HG03565 (cell line): ENCODE data around the gene MYZAP.

Source experiments
- ATAC-seq: cut with Tn5 transposase; IDR thresholded peaks from one replicate; pipeline ENCODE4 v1.9.1; 2021; ENCODE audit warnings: mild to moderate bottlenecking, moderate library complexity; ENCODE audit not compliant: unreplicated experiment

Gene MYZAP

DNA sequence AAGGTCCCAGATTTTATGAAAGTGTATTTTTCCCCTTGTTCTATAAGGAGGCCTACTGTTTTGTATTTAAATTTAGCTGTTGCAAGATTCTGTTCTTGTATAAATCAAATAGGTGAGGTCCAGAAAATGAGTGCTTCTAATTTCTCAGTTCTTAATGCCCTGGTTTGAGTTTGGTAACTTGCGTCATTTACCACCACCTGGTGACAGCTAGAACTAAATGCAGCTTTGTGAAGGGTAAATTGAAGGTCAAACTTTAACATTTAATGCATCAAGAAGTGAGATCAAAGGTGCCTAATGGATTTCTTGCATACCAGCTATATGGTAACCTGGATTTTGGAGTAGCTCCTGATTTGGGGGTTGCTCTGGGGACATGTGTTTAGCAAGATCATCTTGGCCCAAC, 64.1 kb downstream of the MYZAP start:
- no peak for ATAC-seq

- ATAC-seq: no peak
Observed at GRCh38 chr15:57656434-57656833, 64.7 kb downstream of the MYZAP start.

DNA sequence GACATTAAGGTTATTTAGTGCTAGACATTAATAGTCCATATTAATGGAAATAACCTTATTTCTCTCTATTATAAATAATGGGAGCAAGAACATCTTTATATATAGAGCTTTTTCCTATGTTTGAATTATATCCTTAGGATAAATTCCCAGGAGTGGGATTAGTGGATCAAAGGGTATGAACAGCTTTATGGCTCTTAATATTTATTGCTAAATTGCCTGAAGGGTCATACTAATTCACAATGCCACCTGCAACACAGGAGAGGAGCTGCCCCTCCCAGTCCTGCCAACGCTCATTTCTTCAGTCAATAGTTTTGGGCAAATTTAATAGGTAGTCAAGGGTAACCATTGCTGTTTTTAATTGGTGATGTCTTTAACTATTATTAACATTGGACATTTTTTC, 65.9 kb downstream of the MYZAP start:
- no peak for ATAC-seq

GRCh38 chr15:57662091-57662744, 70.5 kb downstream of the MYZAP start:
- no peak for ATAC-seq

GRCh38 chr15:57662802-57663201, 71.1 kb downstream of the MYZAP start:
- ATAC-seq: no peak

DNA sequence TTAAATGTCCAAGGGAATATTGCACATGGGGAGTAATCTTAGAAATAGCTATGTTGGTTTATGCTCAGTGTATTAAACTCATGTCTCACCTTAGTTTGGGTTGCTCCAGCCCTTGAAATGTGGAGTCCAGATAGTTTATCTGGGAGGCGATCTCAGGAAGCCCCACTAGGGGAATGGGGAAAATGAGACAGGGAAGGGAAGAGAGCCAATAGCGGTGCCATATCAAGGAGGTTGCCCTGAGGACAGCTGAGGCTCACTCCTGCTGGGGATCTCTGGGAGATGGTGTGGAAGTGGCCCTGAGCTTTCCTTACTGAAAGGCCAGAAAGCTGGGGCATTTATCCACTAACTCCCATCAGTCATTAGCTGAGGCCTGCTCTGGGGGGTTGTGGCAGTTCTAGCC, 71.6 kb downstream of the MYZAP start:
- ATAC-seq: no peak

DNA sequence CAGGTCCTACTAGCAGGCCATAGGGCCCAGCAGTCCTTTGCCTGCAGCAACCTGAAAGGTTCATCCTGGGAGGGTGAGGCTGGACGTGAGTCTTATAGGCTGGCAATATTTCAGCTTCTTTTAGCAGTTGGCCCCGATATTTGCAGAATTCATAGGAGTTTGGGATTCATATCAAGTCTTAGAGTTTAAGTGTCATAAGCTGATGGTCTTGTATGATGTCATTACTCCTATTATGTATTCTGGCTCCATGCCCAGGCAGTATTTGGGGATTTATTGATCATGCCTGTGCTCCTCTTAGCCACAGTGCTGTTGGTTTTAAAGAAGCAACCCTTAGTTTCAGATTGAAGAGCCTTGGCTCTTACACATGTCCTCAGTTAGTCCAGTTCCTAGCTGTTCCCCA, 73.5 kb downstream of the MYZAP start:
- ATAC-seq: no peak

- no peak for ATAC-seq
Observed at GRCh38 chr15:57665939-57666338, 74.2 kb downstream of the MYZAP start.

DNA sequence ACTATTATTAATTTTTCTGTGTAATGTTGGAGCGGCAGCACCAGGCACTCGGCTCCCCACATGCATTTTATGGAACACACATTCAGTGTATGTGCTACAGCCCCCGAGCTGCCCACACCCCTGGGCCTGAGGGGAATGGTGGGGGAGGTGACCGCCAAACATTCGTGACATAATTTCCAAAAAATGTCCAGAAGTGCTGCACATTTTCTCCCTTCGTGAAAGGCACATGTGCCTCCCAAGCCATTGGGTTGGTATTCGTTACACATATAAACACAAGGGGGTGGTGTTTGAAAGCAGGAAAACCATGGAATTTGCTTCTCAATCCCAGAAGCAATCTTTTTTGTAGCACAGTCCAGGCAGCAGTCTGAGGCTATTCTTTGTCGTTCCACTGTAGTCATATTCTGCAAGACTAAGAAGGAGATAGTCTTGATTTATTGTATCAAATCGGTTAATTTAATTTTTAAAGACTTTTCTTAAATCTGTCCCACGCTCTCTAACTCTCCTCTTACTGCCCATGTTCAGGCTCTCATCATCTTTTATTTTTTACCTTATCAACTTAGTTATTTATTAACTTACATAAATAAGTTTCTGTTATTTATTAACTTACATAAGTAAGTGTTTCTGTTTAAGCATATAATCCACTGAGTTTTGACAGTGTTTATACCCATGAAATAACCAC, 75.6 kb downstream of the MYZAP start:
- no peak for ATAC-seq

DNA sequence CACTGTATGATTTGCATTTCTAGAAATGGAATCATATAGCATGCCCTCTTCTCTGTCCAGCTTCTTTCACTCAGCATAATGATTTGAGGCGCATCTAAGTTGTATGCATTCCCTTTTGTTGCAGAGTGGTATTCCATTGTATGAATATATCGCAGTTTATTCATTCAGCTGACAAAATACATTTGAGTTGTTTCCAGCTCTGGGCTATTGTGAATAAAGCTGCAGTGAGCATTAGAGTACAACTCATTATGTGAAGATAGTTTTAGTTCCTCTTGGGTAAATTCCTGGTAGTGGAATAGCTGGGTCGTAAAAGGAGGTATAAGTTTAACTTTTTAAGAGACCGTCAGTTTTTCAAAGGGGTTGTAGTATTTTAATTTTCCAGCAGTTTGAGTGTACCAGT, 76.3 kb downstream of the MYZAP start:
- ATAC-seq: no peak

GRCh38 chr15:57671636-57672035, 79.9 kb downstream of the MYZAP start:
- no peak for ATAC-seq

- no peak for ATAC-seq
Observed at GRCh38 chr15:57675481-57676181, 83.9 kb downstream of the MYZAP start.

DNA sequence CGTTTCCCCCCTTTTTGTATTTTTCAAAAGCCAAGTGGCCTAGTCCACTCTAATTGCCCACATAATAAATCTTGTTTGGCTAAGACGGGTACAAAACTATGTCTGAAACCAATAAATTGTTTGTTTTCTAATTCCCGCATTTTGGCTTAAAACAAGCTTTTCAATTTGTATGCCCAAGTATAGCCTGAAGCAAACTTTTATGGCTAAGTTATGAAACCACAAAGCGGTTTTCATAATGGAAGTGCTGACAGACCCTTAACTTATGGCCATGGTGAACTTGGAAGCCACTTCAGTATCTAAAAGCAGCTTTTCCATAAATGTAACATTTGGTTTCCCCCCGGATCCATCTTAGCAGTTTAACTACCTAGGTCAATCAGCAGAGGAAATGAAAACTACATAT, 84.9 kb downstream of the MYZAP start:
- ATAC-seq: no peak

DNA sequence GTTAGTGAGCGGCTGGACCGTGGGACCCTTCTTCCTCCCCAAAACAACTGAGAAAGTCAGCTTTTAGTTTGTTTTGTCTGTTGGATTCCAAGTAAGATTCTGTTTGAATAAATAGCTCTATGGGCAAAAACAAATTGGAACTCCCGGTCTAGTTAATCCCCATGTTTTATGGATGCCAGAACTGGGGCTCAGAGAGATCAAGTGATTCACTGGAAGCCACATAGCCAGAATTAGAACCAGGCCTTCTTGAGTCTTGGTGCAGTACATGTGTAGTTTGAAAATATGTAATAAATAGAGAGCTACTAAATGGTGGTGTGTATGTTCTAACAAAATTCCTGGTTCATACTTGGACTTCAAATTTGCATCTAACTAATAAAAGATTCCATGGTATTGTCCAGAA, 85.5 kb downstream of the MYZAP start:
- no peak for ATAC-seq

DNA sequence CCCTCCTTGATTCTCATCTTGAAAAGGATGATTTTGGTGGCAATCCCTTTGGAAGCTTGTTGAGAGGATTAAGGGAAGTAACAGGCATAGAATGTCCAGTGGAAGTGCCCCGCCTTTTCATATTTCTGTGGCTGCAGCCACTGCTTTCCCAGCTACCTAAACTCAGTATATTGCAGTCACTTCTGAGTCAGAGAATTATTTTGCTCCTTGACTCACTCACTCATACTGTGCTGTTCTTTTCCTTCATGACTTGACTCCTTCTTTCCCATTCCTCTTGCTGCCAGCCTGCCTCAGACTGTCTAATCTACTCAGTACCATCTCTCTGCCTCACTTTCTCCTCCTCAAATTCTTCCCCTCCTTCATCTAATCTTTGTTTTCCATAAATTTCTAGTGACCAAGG, 88.3 kb downstream of the MYZAP start:
- ATAC-seq: no peak

DNA sequence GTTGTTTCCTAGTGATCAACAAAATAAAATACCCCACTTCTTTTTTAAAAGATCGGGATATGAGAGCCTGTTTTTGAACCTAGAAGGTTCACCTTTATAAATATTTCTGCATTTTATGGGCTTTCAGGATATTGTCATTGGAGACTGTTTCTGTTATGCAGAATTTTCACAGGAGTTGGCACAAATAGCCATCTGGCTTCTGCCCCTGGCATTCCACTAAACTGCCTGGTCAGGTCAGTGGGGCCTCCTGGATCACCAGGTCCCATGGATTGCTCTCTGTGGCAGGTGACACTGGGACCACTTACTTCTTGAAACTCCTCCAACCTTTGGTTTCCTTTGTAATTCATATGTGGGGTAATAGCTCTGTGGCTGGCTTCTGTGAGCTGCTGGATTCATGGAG, 89.3 kb downstream of the MYZAP start:
- no peak for ATAC-seq

DNA sequence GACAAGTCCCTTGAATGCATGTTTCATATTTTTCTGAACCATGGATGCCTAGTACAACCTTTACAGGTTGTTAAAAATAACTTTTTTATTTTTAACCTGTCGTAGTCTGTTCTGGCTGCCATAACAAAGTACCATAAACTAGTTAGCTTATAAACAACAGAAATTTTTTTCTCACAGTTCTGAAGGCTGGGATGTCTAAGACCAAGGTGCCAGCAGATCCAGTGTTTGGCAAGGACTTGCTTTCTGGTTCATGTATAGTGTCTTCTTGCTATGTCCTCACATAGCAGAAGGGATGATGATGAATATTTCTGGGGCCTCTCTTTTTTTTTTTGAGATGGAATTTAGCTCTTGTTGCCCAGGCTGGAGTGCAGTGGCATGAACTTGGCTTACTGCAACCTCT, 91.8 kb downstream of the MYZAP start:
- no peak for ATAC-seq

DNA sequence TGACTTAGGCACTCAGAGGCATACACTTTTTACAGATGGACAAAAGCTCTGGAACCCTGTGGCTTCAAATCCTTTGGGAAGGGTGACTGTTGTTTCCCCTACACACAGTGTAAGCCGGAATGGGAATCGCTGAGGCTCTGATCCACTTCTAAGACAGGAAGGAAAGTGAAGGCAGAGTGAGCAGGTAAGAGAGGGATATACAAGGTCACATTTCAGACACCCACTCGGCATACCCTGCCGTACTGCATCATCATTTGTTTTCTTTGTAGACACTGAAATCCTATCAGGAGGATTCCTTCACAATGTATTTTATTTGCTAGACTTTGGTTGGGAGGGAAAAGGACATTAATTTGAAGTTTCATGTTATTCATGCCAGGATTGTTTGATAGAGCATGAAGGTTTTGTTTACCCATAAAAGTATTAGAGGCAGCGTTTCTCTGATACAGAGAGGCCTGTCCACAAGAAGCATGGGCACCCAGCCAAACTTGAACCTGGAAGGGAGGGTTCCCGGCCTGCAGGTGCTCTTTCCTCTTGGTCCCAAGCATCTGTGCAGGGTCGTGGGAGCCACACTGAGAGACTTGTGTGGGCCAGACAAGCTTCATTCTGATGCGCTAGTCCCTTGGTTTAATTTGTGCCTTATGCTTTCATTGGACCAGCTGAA, 92.9 kb downstream of the MYZAP start:
- ATAC-seq: no peak

DNA sequence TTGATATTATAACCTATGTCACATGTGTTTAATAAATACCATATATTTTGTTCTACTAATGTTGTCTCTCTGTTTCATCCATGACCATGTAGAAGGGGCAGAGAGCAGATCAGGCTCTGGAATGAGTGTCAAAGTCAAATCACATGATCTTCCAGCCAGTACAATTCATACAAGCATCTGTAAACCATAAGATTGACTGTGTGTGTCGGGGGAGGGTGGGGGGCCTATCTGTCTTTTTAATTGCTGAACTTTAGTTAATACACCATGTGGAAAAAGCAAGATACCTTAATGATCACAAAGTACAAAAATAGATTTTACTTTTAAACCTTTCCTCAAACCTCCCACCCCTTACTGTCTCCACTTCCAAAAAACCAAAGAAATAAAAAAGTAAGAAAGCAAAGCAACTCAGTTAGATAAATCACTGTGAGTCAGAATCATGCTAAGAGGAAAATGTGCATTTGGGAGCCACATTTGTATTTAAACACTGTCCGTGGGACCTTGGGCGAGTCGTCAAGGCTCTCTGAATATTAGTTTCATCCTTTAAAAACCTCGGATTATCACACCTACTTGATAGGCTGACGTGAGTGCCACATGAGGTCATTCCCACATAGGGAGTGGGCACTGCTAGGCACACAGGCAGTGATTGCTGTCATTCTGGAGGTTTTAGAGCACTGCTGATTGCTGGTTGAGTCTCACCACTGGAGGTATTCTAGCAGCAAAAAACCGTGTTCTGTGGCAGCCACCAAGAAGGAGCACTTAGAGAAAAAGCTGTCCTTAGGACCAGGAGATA, 93.8 kb downstream of the MYZAP start:
- no peak for ATAC-seq

GRCh38 chr15:57686657-57687056, 95.0 kb downstream of the MYZAP start:
- no peak for ATAC-seq

DNA sequence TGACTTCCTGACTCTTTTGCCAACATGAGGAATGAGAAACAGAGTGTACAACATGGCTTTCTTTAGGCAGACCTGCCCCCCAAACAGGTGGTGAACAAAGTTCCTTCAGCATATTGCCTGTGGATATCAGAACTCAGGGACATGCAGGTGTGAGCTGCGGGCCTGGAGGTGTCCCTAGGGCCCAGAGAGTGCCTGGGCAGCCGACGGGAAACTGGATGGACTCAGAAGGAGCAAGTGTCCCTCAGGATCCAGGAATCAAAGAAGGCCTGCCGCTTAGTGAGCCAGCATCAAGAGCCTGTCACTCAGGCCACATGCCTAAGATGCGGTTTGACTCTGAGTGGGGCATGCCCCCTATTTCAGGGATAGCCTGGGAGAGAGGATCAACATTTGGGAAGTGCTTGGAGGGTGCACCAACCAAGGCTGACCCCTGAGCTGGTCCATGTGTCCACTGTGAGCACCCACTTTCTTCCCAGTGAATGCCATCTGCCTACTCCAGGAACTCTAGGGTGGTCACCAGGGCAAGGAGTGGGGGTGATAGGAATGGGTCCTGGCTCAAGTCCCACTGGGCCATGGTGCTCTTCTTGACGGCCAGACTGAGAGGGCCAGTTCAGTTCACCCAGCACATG, 98.8 kb downstream of the MYZAP start:
- no peak for ATAC-seq
